Measurements from ENCODE around the gene CTLA4. TPM values are rescaled to one million over a fixed set of nuclear protein-coding genes. Genes with fewer than 3 reads are reported as not detected.

CTLA4 gene
- not detected in 2 replicates for total RNA-seq (2022)
- Bru-seq, nascent RNA, result not detected
- not detected for BruChase-seq, experiment 1, labeled RNA remaining after a 6-hour chase
- not detected for BruChase-seq, experiment 2, labeled RNA remaining after a 2-hour chase
- long read RNA-seq, result 0 reads

GRCh38 chr2:203867561-203868200, at the start of gene CTLA4:
Gene CTLA4 (plus strand): TSS chr2:203867771. CDS start chr2:203867943, 172 bp downstream.
- no peak within 1 kb of the TSS for H3K27ac Mint-ChIP-seq (ENCODE audit: low read depth, unreplicated experiment)
- H3K27me3 Mint-ChIP-seq (ENCODE audit: insufficient read depth, unreplicated experiment), result peaks cover 49% of the 10 kb centered on the region
- intact Hi-C loops (cut with micrococcal nuclease), result no loop called here
- H3K9me3 Mint-ChIP-seq (ENCODE audit: unreplicated experiment), result no peaks in the 10 kb centered on the region
- H3K4me1 Mint-ChIP-seq (ENCODE audit: insufficient read depth, unreplicated experiment), result no peaks in the 10 kb centered on the region
- POLR2A ChIA-PET, result interaction anchor here (0.9 kb wide), 1 partner anchor 9 kb away, joined by 4 read pairs; no protein-coding TSS in a partner anchor
- no TSS peak for BruUV-seq (replicated peaks)
- no peaks in the 10 kb centered on the region for H3K36me3 Mint-ChIP-seq (ENCODE audit: insufficient read depth, unreplicated experiment)
- no peak for DNase-seq (ENCODE audit: unreplicated experiment)
- H3K4me3 Mint-ChIP-seq (ENCODE audit: unreplicated experiment), result no peak within 1 kb of the TSS
- CTCF ChIA-PET, result no interaction called here
- no peak for TF ChIP-seq CTCF (IDR thresholded peaks at IDR 0.05; ENCODE audit: unreplicated experiment)

GRCh38 chr2:203818656-203819055, 48.9 kb upstream of the CTLA4 start:
- no TSS peak for BruUV-seq (replicated peaks)
- no peak overlapping the region for H3K27ac Mint-ChIP-seq (ENCODE audit: low read depth, unreplicated experiment)
- no peaks in the 10 kb centered on the region for H3K27me3 Mint-ChIP-seq (ENCODE audit: insufficient read depth, unreplicated experiment)
- H3K36me3 Mint-ChIP-seq (ENCODE audit: insufficient read depth, unreplicated experiment), result no peaks in the 10 kb centered on the region
- peaks cover 6% of the 10 kb centered on the region for H3K4me1 Mint-ChIP-seq (ENCODE audit: insufficient read depth, unreplicated experiment)
- no peak for DNase-seq (ENCODE audit: unreplicated experiment)
- ChIA-PET CTCF (interaction anchor here (1.7 to 1.8 kb wide), 2 partner anchors 334 to 364 kb away, joined by 6 to 10 read pairs; no protein-coding TSS in a partner anchor), POLR2A (no interaction called here)
- intact Hi-C loops (cut with micrococcal nuclease), result loop anchor here (10.0 kb wide), 1 partner anchor 364 kb away; no protein-coding TSS in a partner anchor
- H3K9me3 Mint-ChIP-seq (ENCODE audit: unreplicated experiment), result no peaks in the 10 kb centered on the region
- H3K4me3 Mint-ChIP-seq (ENCODE audit: unreplicated experiment), result no peak overlapping the region
- no peak for TF ChIP-seq CTCF (IDR thresholded peaks at IDR 0.05; ENCODE audit: unreplicated experiment)

- no peaks in the 10 kb centered on the region for H3K9me3 Mint-ChIP-seq (ENCODE audit: unreplicated experiment)
- POLR2A ChIA-PET, result no interaction called here
- TF ChIP-seq CTCF (IDR thresholded peaks at IDR 0.05; ENCODE audit: unreplicated experiment), result no peak
Observed at GRCh38 chr2:203819434-203820133, 48.0 kb upstream of the CTLA4 start.

GRCh38 chr2:203820969-203821368, 46.6 kb upstream of the CTLA4 start:
- Mint-ChIP-seq H3K9me3 (ENCODE audit: unreplicated experiment) (no peaks in the 10 kb centered on the region), H3K4me1 (ENCODE audit: insufficient read depth, unreplicated experiment) (no peaks in the 10 kb centered on the region), H3K27ac (ENCODE audit: low read depth, unreplicated experiment) (no peak overlapping the region), H3K36me3 (ENCODE audit: insufficient read depth, unreplicated experiment) (no peaks in the 10 kb centered on the region), H3K27me3 (ENCODE audit: insufficient read depth, unreplicated experiment) (no peaks in the 10 kb centered on the region), H3K4me3 (ENCODE audit: unreplicated experiment) (no peak overlapping the region)
- intact Hi-C loops (cut with micrococcal nuclease), result no loop called here
- TF ChIP-seq CTCF (IDR thresholded peaks at IDR 0.05; ENCODE audit: unreplicated experiment), result no peak
- CTCF ChIA-PET, result interaction anchor here (0.6 to 0.7 kb wide), 2 partner anchors 25 to 352 kb away, joined by 3 read pairs; no protein-coding TSS in a partner anchor
- POLR2A ChIA-PET, result no interaction called here
- no peak for DNase-seq (ENCODE audit: unreplicated experiment)
- BruUV-seq (replicated peaks), result no TSS peak

More at GRCh38 chr2:203819434-203820133, 48.0 kb upstream of the CTLA4 start:
- intact Hi-C loops (cut with micrococcal nuclease), result loop anchor here (10.0 kb wide), 1 partner anchor 365 kb away; no protein-coding TSS in a partner anchor
- BruUV-seq (replicated peaks), result no TSS peak
- no peak overlapping the region for H3K27ac Mint-ChIP-seq (ENCODE audit: low read depth, unreplicated experiment)
- no peak for DNase-seq (ENCODE audit: unreplicated experiment)
- H3K4me1 Mint-ChIP-seq (ENCODE audit: insufficient read depth, unreplicated experiment), result peaks cover 6% of the 10 kb centered on the region
- H3K36me3 Mint-ChIP-seq (ENCODE audit: insufficient read depth, unreplicated experiment), result no peaks in the 10 kb centered on the region
- no peaks in the 10 kb centered on the region for H3K27me3 Mint-ChIP-seq (ENCODE audit: insufficient read depth, unreplicated experiment)
- CTCF ChIA-PET, result interaction anchor here (1.1 to 1.8 kb wide), 3 partner anchors 225 to 365 kb away, joined by 3 to 10 read pairs (median 6); no protein-coding TSS in a partner anchor
- no peak overlapping the region for H3K4me3 Mint-ChIP-seq (ENCODE audit: unreplicated experiment)

All from MCF 10A (cell line).